ENCODE data around the gene ANAPC13.

ANAPC13 gene

GRCh38 chr3:134482622-134483021, 3.2 kb downstream of the ANAPC13 start:
- DNase-seq, result no peak

DNA sequence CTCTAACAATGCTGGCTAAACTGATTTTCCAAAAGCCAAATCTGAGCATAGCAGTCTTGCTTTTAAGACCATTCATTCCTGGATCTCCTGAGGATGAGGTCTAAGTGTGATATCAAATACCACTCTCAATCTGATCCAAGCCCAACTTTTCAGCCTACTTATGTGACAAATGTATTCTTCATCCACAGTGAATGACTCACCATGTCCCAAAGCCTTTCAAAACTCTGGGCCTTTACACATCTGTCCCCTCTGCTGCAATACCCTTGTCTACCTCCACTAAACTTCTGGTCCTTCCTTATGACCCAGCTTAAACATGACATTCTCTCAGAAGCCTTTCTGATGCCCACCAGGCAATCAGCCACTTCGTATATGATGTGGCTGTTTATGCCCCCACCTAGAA, 4.6 kb downstream of the ANAPC13 start:
- DNase-seq, result no peak

- no peak for DNase-seq
Observed at GRCh38 chr3:134480546-134480945, 5.2 kb downstream of the ANAPC13 start.

DNA sequence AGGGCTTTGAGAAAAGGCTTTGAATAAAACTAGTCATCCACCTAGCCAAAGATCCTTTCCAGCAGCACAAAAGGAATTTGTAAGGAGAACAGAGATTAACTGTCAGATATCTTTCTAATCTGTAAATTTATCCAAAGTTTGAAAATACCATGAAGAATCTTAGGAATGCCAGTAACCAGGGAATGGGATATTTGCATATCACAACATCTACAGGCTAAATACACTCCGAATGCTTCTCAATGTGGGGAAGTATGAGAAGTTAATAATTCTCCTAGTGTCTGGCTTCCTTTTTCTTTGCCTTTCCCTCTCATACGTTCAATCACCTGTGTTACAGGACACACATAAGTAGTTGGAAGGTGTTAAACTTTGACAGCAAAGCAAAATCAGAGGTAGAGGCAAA, 7.8 kb downstream of the ANAPC13 start:
- DNase-seq, result no peak

DNA sequence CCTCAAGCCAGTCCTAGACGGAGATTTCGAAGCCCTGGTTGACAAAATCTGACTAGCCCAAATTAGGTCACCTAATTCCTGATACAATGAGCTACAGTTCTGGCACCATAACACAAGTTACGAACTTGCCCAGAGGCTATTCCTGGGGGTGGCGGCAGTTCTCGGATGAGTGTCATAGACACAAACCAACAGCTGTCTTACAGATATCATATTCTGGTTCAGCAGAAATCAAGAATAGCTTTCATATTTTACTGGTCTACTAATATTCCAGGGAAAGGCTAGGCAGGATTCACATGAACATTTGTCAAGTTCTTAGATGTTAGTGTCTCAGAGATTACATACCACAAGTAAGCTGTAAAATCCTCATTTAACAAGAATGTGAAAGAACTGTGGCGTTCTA, 8.8 kb downstream of the ANAPC13 start:
- no peak for DNase-seq

- DNase-seq, result no peak
Observed at GRCh38 chr3:134476306-134476705, 9.5 kb downstream of the ANAPC13 start.

DNA sequence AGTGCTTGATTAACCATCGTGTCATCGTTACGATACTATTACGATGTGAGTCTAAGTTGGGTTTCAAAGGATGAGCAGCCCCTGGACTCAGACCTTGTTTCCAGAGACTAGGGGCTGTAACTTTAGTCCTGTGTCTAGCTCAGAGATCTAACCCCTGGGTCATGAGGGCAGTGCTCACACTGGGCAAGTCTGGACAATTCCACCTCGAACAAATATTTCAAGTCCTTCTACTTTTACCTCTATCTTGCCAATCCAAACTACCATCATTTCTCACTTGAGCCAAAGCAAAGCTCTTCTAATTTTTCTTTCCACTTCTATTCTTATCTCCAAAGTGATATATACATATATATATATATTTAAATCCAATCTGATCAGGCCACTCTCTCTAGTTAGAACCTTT, 10.8 kb downstream of the ANAPC13 start:
- no peak for DNase-seq

GRCh38 chr3:134473868-134474546, 11.8 kb downstream of the ANAPC13 start:
- peak; percentile 86 to 91 (median 91) for DNase-seq

DNA sequence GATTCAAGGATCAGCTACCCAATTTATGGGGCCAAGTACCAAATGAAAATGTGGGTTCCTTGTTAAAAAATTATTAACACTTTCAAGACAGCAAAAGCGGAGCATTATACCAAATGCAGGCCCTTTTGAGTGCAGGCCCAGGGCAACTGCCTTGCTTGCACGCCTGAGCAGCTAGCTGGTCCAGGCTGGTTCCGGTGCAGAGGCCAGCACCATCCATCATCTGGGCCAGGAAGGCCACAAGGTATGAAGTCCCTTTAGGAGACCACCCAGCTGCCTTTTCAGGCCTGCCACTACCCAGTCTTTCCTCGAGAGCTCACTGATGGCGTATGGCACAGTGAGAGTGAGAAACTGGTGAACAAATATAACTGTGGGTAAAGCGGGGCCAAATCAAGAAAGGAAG, 13.0 kb downstream of the ANAPC13 start:
- no peak for DNase-seq

DNA sequence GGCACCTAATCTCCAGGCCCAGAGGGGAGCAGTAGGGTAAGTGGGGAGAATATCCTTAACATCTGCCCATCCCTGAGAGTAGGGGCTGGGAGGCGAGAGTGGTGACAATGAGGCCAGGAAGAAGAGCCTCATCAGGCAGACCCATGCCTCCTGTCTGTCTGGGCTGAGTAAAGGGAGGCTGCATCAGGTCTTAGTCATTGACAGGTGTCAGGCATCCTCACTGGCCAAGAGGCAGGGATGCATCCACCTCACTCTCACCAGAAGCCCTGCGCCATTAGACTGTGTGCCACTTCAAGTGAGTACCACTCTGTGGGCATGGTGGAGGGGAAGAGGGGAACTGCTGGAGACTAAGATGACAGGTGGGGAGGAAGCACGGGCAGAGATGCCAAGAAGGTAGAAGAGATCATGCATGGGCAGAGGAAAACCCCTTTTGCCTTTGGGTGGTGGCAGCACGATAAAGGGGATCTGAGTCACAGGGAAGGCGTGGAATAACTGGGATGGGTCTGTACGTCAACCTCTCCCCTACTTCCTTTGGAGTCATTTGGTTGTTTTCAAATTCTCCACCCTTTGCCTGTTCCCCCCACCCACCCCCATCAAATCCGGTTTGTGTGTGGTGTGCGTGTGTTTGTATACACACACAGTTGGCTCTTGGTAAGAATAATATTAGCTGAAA, 14.1 kb downstream of the ANAPC13 start:
- no peak for DNase-seq

DNA sequence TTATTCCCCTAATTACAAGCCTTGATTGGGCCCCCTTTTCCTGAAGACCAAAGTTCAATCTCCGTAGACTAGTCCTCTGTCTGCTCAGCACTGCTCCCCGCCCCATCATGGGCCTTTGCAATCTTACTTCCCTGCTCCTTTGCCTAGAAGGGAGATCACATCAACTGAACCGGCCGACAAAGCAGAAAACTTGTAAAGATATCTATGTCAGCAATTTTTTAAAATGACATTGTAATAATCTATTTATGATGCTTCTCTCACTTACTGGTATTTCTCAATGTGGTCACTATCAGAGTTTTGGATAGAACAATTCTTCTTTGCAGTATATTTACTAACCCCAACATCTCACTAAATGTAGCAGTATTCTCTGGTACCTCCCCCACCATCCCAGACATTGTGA, 17.3 kb downstream of the ANAPC13 start:
- DNase-seq, result no peak

DNA sequence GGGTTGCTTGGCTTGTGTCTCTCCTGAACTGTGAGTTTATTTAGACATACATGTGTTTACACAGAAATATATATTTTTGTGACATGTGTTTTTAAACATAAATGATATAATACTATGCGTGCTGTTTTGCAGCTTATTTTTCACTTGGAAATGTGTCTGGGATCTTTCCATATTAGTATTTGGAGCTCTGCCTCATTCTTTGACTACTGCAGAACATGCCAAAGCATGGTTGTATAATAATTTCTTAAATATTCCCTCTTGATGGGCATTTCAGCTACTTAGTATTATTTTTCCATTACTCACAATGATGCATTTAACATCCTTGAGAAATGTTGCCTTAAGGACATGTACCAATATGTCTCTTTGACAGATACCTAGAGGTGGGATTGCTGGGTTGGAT, 19.5 kb downstream of the ANAPC13 start:
- no peak for DNase-seq

DNA sequence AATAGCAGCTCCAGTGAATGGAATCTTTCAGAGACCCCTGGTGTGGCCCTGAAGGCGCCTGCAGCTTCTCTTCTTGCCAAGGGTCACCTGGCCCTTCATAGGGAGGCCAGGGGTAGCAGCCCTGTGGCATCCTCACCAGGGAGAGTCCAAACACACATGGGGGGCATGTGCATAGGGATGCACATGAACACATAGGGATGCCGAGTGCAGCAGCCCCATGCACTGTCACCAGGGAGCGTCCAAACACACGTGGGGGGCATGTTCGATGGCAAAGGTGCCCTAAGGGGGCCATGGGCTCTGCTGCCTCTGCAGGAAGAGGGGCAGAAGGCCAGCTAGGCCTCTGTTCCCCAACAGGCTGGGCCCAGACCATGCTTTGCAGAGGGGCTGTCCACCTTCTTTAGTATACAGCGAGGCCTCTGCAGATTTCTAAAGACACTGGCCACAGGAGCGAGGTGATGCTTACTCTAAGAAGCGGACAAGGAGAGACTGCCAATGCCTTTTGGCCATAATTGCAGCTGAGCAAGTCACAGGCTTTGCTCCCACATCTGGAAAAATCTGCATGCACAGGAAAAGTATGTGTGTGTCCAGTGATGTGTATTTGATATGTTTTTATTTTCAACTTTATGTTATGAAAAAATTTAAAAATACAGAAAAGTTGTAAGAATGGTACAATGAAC, 21.0 kb downstream of the ANAPC13 start:
- no peak for DNase-seq

GRCh38 chr3:134464064-134464688, 21.6 kb downstream of the ANAPC13 start:
- no peak for DNase-seq

DNA sequence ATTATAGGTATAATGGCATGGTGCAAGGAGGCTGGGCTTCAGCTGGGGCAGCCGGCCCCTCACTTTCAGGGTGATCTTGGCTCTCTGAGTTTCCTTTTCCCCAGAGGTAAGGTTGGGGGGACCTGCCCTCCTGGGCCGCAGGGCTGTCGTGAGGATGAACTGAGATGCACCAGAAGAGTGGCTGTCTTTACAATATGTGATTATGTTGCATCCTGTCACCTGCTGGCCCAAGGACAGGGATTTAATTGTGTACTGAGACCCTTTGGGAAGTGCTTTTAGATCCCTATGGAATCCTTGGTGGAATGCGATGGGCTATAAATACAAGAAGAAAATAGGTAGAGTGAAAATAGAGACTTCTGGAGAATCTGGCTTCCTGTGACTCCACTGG, 22.1 kb downstream of the ANAPC13 start:
- no peak for DNase-seq

DNA sequence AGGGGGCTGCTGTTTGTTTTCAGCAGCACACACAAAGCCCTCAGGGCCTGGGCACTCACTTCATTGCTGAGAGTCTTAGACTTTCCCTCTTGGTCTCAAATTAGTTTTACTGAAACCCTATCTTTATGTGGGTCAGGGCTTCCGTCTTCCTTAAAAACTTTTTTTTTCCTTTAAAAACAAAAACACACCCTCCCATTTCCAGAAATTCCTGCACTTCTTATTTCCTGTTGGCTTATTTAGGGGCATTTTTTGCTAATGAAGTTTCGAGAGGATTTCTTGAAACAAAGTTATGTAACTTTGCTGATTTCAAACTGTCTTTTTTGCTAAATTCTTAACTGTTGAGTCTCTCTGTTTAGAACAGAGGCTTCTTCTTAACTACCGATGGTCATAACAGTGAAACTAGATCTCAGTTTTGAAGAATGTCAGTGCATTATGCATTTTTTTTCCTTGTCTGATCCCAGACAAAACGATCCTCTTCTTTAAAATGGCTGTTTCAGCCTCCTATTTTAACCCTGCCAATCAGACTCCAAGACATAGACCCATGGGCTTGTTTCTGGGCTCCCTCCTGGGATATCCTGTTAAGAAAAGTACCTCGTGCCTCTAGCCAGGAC, 23.3 kb downstream of the ANAPC13 start:
- no peak for DNase-seq

DNA sequence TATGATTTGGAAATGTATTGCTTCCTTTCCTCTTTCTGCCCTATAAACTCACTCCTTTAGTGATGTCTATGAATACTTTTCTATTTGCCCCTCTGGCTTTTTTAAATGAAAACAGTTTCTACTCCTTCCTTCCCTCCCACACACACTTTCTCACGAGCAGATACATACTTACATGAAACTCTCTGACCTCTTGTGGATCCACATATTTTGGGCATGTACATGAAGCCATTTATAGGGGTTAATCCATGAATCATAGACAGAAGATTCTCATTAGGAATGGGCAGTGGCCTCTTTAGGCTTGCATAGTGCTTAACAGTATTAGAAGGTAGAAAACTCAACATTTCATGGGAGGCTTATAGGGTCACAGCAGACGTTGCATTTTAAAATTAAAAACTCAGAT, 24.8 kb downstream of the ANAPC13 start:
- DNase-seq, result no peak

DNA sequence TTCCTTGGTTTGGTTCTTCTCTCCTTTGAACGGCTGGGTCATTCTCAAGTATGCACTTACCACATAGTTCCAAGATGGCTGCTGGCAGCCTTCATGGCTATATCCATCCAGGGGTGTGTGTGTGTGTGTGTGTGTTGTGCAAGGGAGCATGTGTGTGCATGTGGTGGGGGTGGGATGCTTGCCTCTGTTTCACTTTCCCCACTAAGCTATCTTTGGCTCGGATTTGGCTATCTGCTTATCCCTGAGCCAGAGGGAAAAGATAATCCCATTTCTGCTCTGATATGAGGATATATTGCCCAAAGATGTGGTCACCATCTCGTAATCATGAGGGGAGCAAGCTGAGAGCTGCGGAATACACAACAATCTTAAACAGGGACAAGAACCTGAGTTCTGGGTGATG, 26.2 kb downstream of the ANAPC13 start:
- DNase-seq, result no peak

GRCh38 chr3:134458406-134458945, 27.3 kb downstream of the ANAPC13 start:
- DNase-seq, result no peak

DNA sequence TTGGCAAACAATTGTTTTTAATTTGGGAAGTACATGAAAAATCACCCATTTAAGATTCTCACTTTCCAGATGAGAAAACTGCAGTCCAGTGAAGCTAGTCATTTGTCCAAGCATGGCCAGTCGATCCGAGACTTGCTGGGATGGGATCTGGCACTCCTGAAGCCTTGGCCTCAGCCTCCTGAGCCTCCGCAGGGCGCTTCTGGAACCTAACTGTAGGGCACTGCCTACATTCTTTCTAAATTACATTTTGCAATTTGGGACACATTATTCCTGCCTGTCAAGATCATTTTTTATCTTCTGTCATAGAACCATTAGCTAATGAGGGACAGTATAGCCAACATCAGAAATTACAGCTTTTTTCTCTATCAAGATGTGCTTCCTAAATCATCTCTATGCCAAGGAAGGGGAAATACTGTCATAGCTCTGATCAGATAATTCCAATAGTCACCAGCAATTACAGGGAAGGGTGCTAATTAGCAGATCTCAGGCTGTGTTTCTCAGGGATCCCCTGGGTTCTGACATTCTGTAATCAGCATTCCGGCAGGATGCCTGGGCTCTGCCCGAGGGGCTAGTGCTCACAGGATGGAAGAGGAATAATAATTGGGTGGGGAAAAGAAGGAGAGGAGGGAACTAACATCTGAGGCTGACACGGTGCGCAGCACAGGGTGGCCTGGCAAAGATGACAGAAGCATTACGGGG, 28.3 kb downstream of the ANAPC13 start:
- DNase-seq, result no peak

GRCh38 chr3:134453631-134454030, 32.2 kb downstream of the ANAPC13 start:
- no peak for DNase-seq

- DNase-seq, result peak in 2 of 3 donors; percentile 11 to 12
Observed at GRCh38 chr3:134449951-134450350, 35.8 kb downstream of the ANAPC13 start.
